ENCODE measurements around the gene ZNFX1.

DNA sequence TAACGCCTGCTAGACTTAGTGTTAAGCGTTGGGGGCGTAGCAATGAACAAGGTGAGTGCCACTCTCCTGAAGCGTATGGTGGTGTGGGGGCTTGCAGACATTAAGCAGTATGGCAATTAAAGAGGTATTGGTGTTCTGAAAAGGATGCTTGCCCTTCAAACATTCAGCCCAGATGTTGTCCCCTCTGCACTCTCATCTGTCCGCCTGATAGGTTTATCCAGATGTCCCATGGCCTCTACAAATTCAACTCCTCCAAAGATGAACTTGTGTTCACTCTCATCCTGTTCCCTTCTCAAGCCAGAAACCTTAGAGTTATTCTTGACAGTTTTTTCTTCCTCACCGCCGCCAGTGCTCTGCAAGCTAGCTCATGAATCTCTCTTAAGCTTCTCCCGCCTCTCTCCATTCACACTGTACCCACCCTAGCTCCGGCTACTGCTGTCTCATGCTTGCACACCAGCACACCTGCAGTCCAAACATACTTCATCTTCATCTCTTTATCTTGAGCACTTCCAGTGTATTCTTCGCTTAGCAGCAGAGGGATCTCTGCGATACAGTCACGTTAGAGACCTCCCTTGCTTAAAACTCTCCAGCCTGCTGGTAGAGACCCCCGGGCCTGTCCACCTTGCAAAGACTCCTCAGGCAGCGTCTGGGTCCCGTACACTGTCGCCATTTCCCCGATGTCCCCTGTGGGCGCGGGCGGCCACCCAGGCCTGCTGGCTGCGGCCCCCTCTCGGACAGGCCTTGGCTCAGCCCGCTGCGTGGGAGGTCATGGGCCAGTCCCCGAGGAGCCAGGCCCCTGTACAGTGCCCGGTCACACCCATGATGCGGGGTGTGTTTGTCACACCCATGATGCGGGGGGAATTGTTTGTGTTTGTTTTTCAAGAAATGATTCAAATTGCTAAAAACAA is 57.7 kb downstream of the ZNFX1 start:
- TF ChIP-seq TFCP2L1 (CRISPR knock-in tag; IDR thresholded peaks at IDR 0.05) (no peak), TP53 (CRISPR knock-in tag; IDR thresholded peaks at IDR 0.05) (no peak), RAD21 (conservative IDR thresholded peaks at IDR 0.05 in 1 of 2, IDR thresholded peaks at IDR 0.05 in 1 of 2) (no peak)
- TF ChIP-seq, protein P1, sequence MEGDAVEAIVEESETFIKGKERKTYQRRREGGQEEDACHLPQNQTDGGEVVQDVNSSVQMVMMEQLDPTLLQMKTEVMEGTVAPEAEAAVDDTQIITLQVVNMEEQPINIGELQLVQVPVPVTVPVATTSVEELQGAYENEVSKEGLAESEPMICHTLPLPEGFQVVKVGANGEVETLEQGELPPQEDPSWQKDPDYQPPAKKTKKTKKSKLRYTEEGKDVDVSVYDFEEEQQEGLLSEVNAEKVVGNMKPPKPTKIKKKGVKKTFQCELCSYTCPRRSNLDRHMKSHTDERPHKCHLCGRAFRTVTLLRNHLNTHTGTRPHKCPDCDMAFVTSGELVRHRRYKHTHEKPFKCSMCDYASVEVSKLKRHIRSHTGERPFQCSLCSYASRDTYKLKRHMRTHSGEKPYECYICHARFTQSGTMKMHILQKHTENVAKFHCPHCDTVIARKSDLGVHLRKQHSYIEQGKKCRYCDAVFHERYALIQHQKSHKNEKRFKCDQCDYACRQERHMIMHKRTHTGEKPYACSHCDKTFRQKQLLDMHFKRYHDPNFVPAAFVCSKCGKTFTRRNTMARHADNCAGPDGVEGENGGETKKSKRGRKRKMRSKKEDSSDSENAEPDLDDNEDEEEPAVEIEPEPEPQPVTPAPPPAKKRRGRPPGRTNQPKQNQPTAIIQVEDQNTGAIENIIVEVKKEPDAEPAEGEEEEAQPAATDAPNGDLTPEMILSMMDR (IDR thresholded peaks at IDR 0.05), result no peak
